ENCODE results near the gene LRSAM1.

Gene LRSAM1

GRCh38 chr9:127538849-127539258 is 87.5 kb downstream of the LRSAM1 start:
- no peak overlapping the region for H3K27ac ChIP-seq (ENCODE audit: low read depth, low read length)

DNA sequence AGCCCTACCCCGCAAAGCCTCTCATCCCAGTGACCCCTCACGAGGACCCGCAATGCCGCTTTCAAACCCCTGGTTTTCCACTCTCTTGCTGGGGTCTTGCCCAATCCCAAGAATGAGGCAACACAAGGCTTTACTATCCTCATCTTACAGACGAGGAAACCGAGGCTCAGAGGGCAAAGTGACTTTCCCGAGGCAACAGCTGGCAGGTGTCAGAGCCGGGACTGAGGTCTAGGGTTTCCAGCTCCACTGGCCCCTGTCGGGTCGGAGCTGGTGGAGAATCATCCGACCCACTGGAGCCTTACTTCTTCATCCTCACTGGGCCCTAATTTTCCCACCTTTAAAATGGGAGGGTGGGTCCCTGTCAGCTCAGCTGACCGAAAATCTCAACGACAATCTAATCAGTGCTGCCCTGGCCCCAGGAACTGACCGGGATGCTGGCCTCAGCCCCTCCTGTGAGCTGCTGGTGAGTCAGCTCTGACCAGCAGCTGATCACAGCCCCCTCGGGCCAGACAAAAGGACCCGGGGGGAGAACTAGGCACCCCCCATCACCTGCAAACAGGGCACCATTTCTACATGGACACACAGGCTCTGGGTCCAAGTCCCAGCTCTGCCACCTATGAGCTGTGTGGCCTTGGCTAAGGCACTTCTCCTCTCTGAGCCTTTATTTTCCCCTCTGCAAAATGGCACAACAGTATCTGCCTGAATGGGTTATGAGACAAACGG is 88.1 kb downstream of the LRSAM1 start:
- peaks cover 4 to 49% (median 12%) of the 10 kb centered on the region in 5 donors for H3K4me1 ChIP-seq (ENCODE audit: control insufficient read depth in 5 of 5, insufficient read depth in 5 of 5, low read length in 5 of 5)
- no peak overlapping the region for H3K27ac ChIP-seq (ENCODE audit: low read depth, low read length)

More at GRCh38 chr9:127538849-127539258, 87.5 kb downstream of the LRSAM1 start:
- no peak overlapping the region for H3K9ac ChIP-seq (ENCODE audit: low read length in 5 of 5)
- no peaks in the 10 kb centered on the region for H3K9me3 ChIP-seq (ENCODE audit: control insufficient read depth in 5 of 5, low read length in 5 of 5)
- H3K27me3 ChIP-seq (ENCODE audit: control insufficient read depth in 5 of 5, insufficient read depth in 4 of 5, low read length in 5 of 5): peaks cover 0 to 12% (median 0%) of the 10 kb centered on the region in 5 donors
- peaks cover 0 to 6% (median 0%) of the 10 kb centered on the region in 5 donors for H3K36me3 ChIP-seq (ENCODE audit: control insufficient read depth in 5 of 5, insufficient read depth in 5 of 5, low read length in 5 of 5)
- H3K4me1 ChIP-seq (ENCODE audit: control insufficient read depth in 5 of 5, insufficient read depth in 5 of 5, low read length in 5 of 5): peaks cover 4 to 49% (median 12%) of the 10 kb centered on the region in 5 donors
- H3K4me3 ChIP-seq (ENCODE audit: low read depth in 1 of 5, low read length in 5 of 5): no peak overlapping the region

GRCh38 chr9:127539982-127540663 is 88.8 kb downstream of the LRSAM1 start:
- Histone ChIP-seq H3K27me3 (ENCODE audit: control insufficient read depth in 5 of 5, insufficient read depth in 4 of 5, low read length in 5 of 5) (peaks cover 0 to 12% (median 0%) of the 10 kb centered on the region in 5 donors), H3K9ac (ENCODE audit: low read length in 5 of 5) (peak overlapping the region in 1 of 5 donors; percentile 9), H3K4me3 (ENCODE audit: low read depth in 1 of 5, low read length in 5 of 5) (no peak overlapping the region), H3K36me3 (ENCODE audit: control insufficient read depth in 5 of 5, insufficient read depth in 5 of 5, low read length in 5 of 5) (peaks cover 0 to 6% (median 0%) of the 10 kb centered on the region in 5 donors), H3K27ac (ENCODE audit: low read depth, low read length) (no peak overlapping the region), H3K4me1 (ENCODE audit: control insufficient read depth in 5 of 5, insufficient read depth in 5 of 5, low read length in 5 of 5) (peaks cover 6 to 48% (median 12%) of the 10 kb centered on the region in 5 donors), H3K9me3 (ENCODE audit: control insufficient read depth in 5 of 5, low read length in 5 of 5) (no peaks in the 10 kb centered on the region)

More for the DNA sequence above, 88.1 kb downstream of the LRSAM1 start:
- Histone ChIP-seq H3K4me3 (ENCODE audit: low read depth in 1 of 5, low read length in 5 of 5) (no peak overlapping the region), H3K9me3 (ENCODE audit: control insufficient read depth in 5 of 5, low read length in 5 of 5) (no peaks in the 10 kb centered on the region), H3K9ac (ENCODE audit: low read length in 5 of 5) (no peak overlapping the region), H3K36me3 (ENCODE audit: control insufficient read depth in 5 of 5, insufficient read depth in 5 of 5, low read length in 5 of 5) (peaks cover 0 to 6% (median 0%) of the 10 kb centered on the region in 5 donors), H3K27me3 (ENCODE audit: control insufficient read depth in 5 of 5, insufficient read depth in 4 of 5, low read length in 5 of 5) (peaks cover 0 to 12% (median 0%) of the 10 kb centered on the region in 5 donors)

- Histone ChIP-seq H3K36me3 (ENCODE audit: control insufficient read depth in 5 of 5, insufficient read depth in 5 of 5, low read length in 5 of 5) (peaks cover 0 to 3% (median 0%) of the 10 kb centered on the region in 5 donors), H3K9ac (ENCODE audit: low read length in 5 of 5) (peak overlapping the region in 1 of 5 donors; percentile 1), H3K4me3 (ENCODE audit: low read depth in 1 of 5, low read length in 5 of 5) (no peak overlapping the region), H3K4me1 (ENCODE audit: control insufficient read depth in 5 of 5, insufficient read depth in 5 of 5, low read length in 5 of 5) (peaks cover 6 to 48% (median 12%) of the 10 kb centered on the region in 5 donors), H3K9me3 (ENCODE audit: control insufficient read depth in 5 of 5, low read length in 5 of 5) (no peaks in the 10 kb centered on the region), H3K27me3 (ENCODE audit: control insufficient read depth in 5 of 5, insufficient read depth in 4 of 5, low read length in 5 of 5) (peaks cover 0 to 12% (median 0%) of the 10 kb centered on the region in 5 donors), H3K27ac (ENCODE audit: low read depth, low read length) (no peak overlapping the region)
These were observed 89.3 kb downstream of the LRSAM1 start for GRCh38 chr9:127540664-127541041.

GRCh38 chr9:127541176-127541575 is 89.9 kb downstream of the LRSAM1 start:
- Histone ChIP-seq H3K9me3 (ENCODE audit: control insufficient read depth in 5 of 5, low read length in 5 of 5) (no peaks in the 10 kb centered on the region), H3K4me3 (ENCODE audit: low read depth in 1 of 5, low read length in 5 of 5) (no peak overlapping the region), H3K36me3 (ENCODE audit: control insufficient read depth in 5 of 5, insufficient read depth in 5 of 5, low read length in 5 of 5) (no peaks in the 10 kb centered on the region), H3K4me1 (ENCODE audit: control insufficient read depth in 5 of 5, insufficient read depth in 5 of 5, low read length in 5 of 5) (peaks cover 6 to 53% (median 8%) of the 10 kb centered on the region in 5 donors), H3K27me3 (ENCODE audit: control insufficient read depth in 5 of 5, insufficient read depth in 4 of 5, low read length in 5 of 5) (peaks cover 0 to 12% (median 0%) of the 10 kb centered on the region in 5 donors), H3K27ac (ENCODE audit: low read depth, low read length) (no peak overlapping the region), H3K9ac (ENCODE audit: low read length in 5 of 5) (peak overlapping the region in 1 of 5 donors; percentile 53)

GRCh38 chr9:127541865-127542264 is 90.6 kb downstream of the LRSAM1 start:
- H3K27me3 ChIP-seq (ENCODE audit: control insufficient read depth in 5 of 5, insufficient read depth in 4 of 5, low read length in 5 of 5): peaks cover 0 to 12% (median 0%) of the 10 kb centered on the region in 5 donors
- H3K36me3 ChIP-seq (ENCODE audit: control insufficient read depth in 5 of 5, insufficient read depth in 5 of 5, low read length in 5 of 5): no peaks in the 10 kb centered on the region
- no peak overlapping the region for H3K4me3 ChIP-seq (ENCODE audit: low read depth in 1 of 5, low read length in 5 of 5)
- no peaks in the 10 kb centered on the region for H3K9me3 ChIP-seq (ENCODE audit: control insufficient read depth in 5 of 5, low read length in 5 of 5)
- no peak overlapping the region for H3K27ac ChIP-seq (ENCODE audit: low read depth, low read length)
- peak overlapping the region in 1 of 5 donors; percentile 53 for H3K9ac ChIP-seq (ENCODE audit: low read length in 5 of 5)
- peaks cover 6 to 60% (median 8%) of the 10 kb centered on the region in 5 donors for H3K4me1 ChIP-seq (ENCODE audit: control insufficient read depth in 5 of 5, insufficient read depth in 5 of 5, low read length in 5 of 5)

DNA sequence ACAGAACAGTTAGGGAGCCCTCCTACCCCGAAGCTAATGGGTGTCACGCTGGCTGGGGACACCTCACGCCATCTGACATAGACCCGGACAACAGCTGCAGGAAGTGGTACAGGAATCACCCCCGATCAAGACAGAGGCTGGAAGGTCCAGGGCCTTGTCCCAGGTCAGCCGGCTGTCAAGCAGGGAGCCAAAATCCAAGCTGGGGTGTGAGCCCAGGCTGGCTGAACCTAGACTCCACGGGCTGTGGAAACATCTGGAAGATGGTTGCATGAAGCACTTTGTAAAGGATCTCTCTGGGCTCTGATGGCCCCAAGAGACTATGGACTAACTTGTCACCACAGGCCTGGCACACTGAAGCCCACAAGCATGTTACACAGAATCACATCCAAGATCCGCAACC is 91.9 kb downstream of the LRSAM1 start:
- Histone ChIP-seq H3K27ac (ENCODE audit: low read depth, low read length) (no peak overlapping the region), H3K4me3 (ENCODE audit: low read depth in 1 of 5, low read length in 5 of 5) (no peak overlapping the region), H3K4me1 (ENCODE audit: control insufficient read depth in 5 of 5, insufficient read depth in 5 of 5, low read length in 5 of 5) (peaks cover 6 to 60% (median 8%) of the 10 kb centered on the region in 5 donors), H3K9me3 (ENCODE audit: control insufficient read depth in 5 of 5, low read length in 5 of 5) (no peaks in the 10 kb centered on the region), H3K9ac (ENCODE audit: low read length in 5 of 5) (no peak overlapping the region), H3K27me3 (ENCODE audit: control insufficient read depth in 5 of 5, insufficient read depth in 4 of 5, low read length in 5 of 5) (peaks cover 0 to 12% (median 0%) of the 10 kb centered on the region in 5 donors), H3K36me3 (ENCODE audit: control insufficient read depth in 5 of 5, insufficient read depth in 5 of 5, low read length in 5 of 5) (no peaks in the 10 kb centered on the region)

DNA sequence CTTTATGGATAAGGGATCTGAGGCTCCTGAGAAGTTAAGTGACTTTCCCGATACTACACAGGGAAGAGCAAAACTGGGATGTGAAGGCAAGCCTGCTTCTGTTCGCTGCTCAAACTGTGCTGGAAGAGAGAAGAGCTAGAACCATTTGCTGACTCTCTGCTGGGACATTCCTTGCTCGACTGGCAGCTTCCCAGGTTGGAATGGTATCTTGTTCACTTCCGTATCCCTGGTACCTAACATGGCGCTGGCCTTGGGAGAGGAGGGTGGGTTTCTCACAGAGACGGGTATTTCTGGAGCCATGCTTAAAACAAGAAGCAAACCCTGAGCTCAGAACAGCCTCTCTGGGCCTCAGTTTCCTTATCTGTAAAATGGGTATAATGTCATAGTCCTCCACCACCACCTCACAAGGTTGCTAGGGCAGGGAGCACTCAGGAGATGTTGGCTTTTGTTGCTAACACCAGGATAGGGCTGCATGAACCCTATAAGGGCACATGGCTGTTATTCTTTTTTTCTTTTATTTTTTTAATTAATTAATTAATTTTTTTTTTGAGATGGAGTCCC is 92.7 kb downstream of the LRSAM1 start:
- Histone ChIP-seq H3K27me3 (ENCODE audit: control insufficient read depth in 5 of 5, insufficient read depth in 4 of 5, low read length in 5 of 5) (peaks cover 0 to 12% (median 0%) of the 10 kb centered on the region in 5 donors), H3K27ac (ENCODE audit: low read depth, low read length) (no peak overlapping the region), H3K9ac (ENCODE audit: low read length in 5 of 5) (no peak overlapping the region), H3K36me3 (ENCODE audit: control insufficient read depth in 5 of 5, insufficient read depth in 5 of 5, low read length in 5 of 5) (no peaks in the 10 kb centered on the region), H3K4me1 (ENCODE audit: control insufficient read depth in 5 of 5, insufficient read depth in 5 of 5, low read length in 5 of 5) (peaks cover 6 to 60% (median 8%) of the 10 kb centered on the region in 5 donors), H3K9me3 (ENCODE audit: control insufficient read depth in 5 of 5, low read length in 5 of 5) (no peaks in the 10 kb centered on the region), H3K4me3 (ENCODE audit: low read depth in 1 of 5, low read length in 5 of 5) (no peak overlapping the region)

- Histone ChIP-seq H3K9me3 (ENCODE audit: control insufficient read depth in 5 of 5, low read length in 5 of 5) (no peaks in the 10 kb centered on the region), H3K36me3 (ENCODE audit: control insufficient read depth in 5 of 5, insufficient read depth in 5 of 5, low read length in 5 of 5) (no peaks in the 10 kb centered on the region), H3K4me1 (ENCODE audit: control insufficient read depth in 5 of 5, insufficient read depth in 5 of 5, low read length in 5 of 5) (peaks cover 6 to 50% (median 8%) of the 10 kb centered on the region in 5 donors), H3K4me3 (ENCODE audit: low read depth in 1 of 5, low read length in 5 of 5) (no peak overlapping the region), H3K9ac (ENCODE audit: low read length in 5 of 5) (peak overlapping the region in 1 of 5 donors; percentile 63), H3K27me3 (ENCODE audit: control insufficient read depth in 5 of 5, insufficient read depth in 4 of 5, low read length in 5 of 5) (peaks cover 0 to 4% (median 0%) of the 10 kb centered on the region in 5 donors), H3K27ac (ENCODE audit: low read depth, low read length) (no peak overlapping the region)
These were observed 94.2 kb downstream of the LRSAM1 start for GRCh38 chr9:127545196-127546124.

All from subcutaneous abdominal adipose tissue (tissue), 5 donors.